ENCODE measurements around the gene TCF7. TPM values are rescaled to one million over a fixed set of nuclear protein-coding genes. Genes with fewer than 3 reads are reported as not detected.

TCF7 gene
- total and polyA plus RNA-seq, 2 of the 13 experiments (the other 11 are each of a cell fraction or from before 2014, with no cell fraction given): 6.3 to 6.8 TPM

GRCh38 chr5:134093351-134093750 is 21.1 kb upstream of the TCF7 start (continued):
- TF ChIP-seq ZBTB26 (CRISPR knock-in tag; IDR thresholded peaks at IDR 0.05; ENCODE audit: borderline replicate concordance) (no peak), ARID4A (CRISPR knock-in tag; IDR thresholded peaks at IDR 0.05; ENCODE audit: borderline replicate concordance) (no peak), KLF16 (CRISPR knock-in tag; IDR thresholded peaks at IDR 0.05) (no peak), RFX1 (IDR thresholded peaks at IDR 0.05) (no peak), HBP1 (CRISPR knock-in tag; IDR thresholded peaks at IDR 0.05; ENCODE audit: low read depth) (no peak), GABPA (IDR thresholded peaks at IDR 0.05; ENCODE audit: low read depth, low read length) (no peak), GABPA (CRISPR knock-in tag; IDR thresholded peaks at IDR 0.05; ENCODE audit: low read depth) (no peak), CREB1 (IDR thresholded peaks at IDR 0.05) (no peak), CREB1 (CRISPR knock-in tag; IDR thresholded peaks at IDR 0.05) (no peak), ZNF468 (CRISPR knock-in tag; IDR thresholded peaks at IDR 0.05) (no peak), RCOR2 (CRISPR knock-in tag; IDR thresholded peaks at IDR 0.05) (no peak)

All from HepG2 (cell line).